ENCODE data around the gene CNTNAP2.
"Not testable (repeated sequence)": the region's sequence is repeated elsewhere in the genome, so short reads cannot be mapped to it uniquely, and the experiment has no call there.

The CNTNAP2 gene

DNA sequence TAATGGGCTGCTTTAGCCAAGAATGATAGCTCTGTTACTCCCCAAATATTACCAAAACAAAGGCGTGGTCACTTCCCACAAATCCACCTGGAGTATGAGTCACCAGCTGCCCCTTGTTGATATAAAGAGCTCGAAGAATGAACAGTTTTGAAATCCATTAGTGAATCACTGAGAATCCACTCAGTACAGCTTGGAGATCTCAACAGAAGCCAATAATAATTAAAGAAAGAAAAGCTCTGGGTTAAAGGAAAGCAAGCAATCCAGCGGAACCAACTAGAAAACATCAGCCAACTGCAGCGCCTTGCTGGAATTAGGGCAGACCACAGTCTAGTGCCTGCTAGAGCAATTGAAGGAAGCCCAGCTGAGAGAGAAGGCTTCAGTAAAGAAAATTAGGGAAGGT is 1897.9 kb downstream of the CNTNAP2 start:
- DNase-seq, result no peak

- no peak for DNase-seq
Measured at GRCh38 chr7:148017126-148017525, 1900.5 kb downstream of the CNTNAP2 start.

- no peak for DNase-seq
Measured at GRCh38 chr7:148020679-148021078, 1904.1 kb downstream of the CNTNAP2 start.

- DNase-seq, result no peak
Measured at GRCh38 chr7:148021507-148022045, 1905.0 kb downstream of the CNTNAP2 start.

DNA sequence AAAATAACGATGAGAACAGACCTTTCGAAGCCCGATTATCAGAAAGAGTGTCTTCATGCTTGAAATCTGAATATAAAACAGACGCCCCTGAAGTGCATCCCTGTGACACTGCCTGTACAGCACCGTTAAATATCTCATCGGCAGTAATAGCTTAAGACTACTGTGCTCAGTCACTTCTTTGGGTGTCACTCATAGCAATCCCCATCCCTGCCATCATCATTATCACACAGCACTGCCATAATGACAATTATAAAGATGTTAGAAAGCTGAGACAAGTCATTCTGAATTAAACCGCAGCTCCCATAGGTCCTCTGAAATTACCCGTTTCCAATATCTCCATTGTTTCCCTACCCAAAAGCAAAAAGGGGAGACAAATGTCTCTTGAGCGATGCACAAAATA is 1906.2 kb downstream of the CNTNAP2 start:
- DNase-seq, result no peak

- no peak for DNase-seq
Measured at GRCh38 chr7:148026713-148027112, 1910.1 kb downstream of the CNTNAP2 start.

DNA sequence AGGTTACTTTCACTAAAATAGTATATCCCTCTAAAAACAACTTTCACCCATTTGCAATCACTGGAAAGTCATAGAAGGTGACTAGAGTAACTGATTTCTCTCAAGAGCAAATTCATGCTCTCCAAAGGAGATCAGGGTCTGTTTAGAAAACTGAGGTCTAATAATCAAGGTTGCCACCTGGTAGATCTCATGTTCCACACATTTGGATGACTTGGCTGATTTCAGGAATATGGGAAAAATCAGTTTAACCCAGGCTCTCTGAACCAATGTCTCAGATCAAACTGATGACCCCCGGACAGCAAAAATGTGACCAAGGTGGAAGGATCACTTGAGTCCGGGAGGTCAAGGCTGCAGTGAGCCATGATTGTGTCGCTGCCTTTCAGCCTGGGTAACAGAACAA is 1911.6 kb downstream of the CNTNAP2 start:
- no peak for DNase-seq

DNA sequence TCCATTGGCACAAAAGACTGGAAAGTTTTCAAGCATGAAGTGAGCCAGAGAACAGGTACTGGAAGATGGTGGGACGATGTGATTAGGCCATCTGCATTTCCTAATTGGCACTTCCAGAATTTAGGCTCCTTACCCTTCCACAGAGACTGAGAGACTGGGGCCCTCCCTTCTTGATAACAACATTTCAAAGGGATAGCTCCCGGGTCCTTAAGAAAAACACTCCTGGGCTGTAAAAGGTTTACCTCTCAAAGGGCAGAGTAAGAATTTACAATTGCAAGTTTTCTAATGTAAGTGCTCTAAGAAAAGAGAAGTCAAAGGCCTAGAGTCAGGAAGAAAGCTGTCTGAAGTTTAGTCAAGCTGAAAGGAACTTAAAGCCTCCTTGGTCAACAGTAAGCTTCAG is 1914.4 kb downstream of the CNTNAP2 start:
- no peak for DNase-seq

GRCh38 chr7:148031811-148032210 is 1915.2 kb downstream of the CNTNAP2 start:
- no peak for DNase-seq

- DNase-seq, result no peak
Measured at GRCh38 chr7:148035950-148036349, 1919.3 kb downstream of the CNTNAP2 start.

GRCh38 chr7:148037044-148037443 is 1920.4 kb downstream of the CNTNAP2 start:
- no peak for DNase-seq

- no peak for DNase-seq
Measured at GRCh38 chr7:148041156-148041555, 1924.6 kb downstream of the CNTNAP2 start.

DNA sequence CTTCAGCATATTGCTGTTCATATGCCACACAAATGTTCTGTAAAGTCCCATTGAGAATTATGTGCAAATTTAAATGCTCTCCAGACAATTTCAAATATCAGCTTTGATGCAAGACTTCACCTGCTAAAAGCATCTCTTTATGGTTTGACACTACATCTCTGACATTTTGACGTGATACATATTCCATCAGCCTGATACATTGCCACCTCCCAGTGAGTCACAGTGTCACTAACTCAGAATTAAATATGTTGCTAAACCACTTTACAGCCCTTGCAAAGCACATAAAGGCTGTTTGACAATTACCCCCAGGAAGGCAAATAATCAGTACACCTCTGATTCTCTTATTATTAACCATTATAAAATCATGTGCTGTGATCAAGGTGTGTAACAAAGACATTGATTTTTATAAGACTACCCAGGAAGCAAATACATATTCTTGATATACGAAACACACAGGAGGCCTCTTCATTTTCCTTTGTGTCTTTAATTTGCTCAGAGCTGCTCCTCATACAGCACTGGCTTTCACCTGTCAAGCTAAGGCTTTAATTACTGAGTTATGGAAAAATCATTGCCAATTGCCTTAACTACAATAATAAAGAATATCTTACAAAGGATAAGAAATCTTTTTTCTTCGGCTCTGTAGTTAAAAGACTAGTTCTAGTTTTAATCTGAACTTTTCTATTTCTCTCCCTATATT is 1926.5 kb downstream of the CNTNAP2 start:
- no peak for DNase-seq

DNA sequence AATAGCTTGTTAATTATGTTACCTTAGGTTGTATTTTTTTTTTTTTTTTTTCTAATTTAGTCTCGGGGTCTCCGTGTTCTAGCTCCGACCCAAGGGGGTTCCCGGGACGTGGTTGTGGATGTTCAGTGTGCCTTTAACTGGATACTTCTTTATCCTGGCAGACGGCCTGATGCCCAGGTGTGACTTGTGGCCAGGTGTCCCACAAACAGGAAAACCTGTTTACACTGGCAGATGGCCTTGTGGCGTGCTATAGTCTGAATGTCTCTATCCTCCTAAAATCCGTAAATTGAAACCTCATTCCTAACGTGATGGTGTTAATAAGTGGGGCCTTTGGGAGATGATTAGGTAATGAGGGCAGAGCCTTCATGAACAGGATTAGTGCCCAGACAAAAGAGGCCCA is 1927.6 kb downstream of the CNTNAP2 start:
- no peak for DNase-seq

- DNase-seq, result no peak
Measured at GRCh38 chr7:148045521-148045920, 1928.9 kb downstream of the CNTNAP2 start.

GRCh38 chr7:148049068-148049467 is 1932.5 kb downstream of the CNTNAP2 start:
- no peak for DNase-seq

DNA sequence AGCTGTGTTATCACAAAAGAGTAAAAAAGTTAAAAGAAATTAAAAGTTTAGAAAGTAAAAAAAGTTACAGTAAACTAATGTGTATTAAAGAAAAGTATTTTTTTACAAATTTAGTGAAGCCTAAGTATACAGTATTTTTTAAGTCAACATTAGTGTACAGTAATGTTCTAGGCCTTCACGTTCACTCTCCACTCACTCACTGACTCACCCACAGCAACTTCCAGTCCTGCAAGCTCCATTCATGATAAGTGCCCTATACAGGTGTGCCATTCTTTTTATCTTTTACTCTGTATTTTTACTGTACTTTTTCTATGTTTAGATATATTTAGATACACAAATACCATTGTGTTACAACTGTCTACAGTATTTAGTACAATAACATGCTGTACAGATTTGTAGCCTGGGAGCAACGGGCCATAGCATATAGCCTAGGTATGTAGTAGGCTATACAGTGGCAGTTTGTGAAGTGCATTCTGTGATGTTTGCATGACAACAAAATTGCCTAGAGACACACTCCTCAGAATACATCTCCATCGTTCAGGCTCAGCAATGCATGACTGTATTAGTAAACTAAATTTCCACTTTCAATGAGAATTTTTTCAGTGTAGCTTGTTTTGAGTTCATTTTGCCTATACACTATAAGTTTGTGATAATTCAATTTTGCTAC is 1934.0 kb downstream of the CNTNAP2 start:
- no peak for DNase-seq

DNA sequence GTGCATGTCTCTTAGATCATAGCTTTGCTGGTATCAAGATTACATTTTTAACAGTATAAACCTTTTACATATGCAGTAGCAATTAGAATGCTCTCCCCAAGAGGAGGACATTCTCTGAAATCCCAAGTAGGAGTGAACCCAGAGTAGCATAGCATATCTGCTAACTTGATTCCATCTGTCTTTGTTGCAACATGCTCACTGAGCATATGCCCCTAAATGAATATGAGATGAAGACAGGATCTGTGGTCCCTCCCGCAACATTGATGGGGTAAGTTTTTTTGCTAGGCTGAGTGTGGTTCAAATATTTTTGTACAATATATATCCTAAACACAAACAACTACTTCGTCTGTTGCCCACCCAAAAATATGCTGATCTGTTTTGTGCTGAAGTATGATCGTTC is 1939.8 kb downstream of the CNTNAP2 start:
- no peak for DNase-seq

GRCh38 chr7:148058092-148058491 is 1941.5 kb downstream of the CNTNAP2 start:
- DNase-seq, result no peak

DNA sequence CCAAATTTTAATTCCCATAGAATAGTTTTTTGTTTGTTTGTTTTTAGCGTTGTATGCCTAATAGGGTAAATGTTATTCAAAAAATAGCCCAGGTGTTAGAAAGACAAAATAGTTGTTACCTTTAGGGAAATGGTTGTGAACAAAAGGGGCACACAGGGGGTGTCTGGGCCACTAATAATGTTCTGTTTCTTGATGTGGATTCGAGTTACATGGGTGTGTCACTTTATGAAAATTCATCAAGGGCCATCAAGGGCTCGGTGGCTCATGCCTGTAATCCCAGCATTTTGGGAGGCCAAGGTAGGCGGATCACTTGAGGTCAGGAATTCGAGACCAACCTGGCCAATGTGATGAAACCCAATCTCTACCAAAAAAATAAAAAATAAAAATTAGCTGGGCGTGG is 1942.2 kb downstream of the CNTNAP2 start:
- no peak for DNase-seq

GRCh38 chr7:148060724-148061123 is 1944.1 kb downstream of the CNTNAP2 start:
- DNase-seq, result no peak

- not testable (repeated sequence) for DNase-seq
Measured at GRCh38 chr7:148078111-148078510, 1961.5 kb downstream of the CNTNAP2 start.

DNA sequence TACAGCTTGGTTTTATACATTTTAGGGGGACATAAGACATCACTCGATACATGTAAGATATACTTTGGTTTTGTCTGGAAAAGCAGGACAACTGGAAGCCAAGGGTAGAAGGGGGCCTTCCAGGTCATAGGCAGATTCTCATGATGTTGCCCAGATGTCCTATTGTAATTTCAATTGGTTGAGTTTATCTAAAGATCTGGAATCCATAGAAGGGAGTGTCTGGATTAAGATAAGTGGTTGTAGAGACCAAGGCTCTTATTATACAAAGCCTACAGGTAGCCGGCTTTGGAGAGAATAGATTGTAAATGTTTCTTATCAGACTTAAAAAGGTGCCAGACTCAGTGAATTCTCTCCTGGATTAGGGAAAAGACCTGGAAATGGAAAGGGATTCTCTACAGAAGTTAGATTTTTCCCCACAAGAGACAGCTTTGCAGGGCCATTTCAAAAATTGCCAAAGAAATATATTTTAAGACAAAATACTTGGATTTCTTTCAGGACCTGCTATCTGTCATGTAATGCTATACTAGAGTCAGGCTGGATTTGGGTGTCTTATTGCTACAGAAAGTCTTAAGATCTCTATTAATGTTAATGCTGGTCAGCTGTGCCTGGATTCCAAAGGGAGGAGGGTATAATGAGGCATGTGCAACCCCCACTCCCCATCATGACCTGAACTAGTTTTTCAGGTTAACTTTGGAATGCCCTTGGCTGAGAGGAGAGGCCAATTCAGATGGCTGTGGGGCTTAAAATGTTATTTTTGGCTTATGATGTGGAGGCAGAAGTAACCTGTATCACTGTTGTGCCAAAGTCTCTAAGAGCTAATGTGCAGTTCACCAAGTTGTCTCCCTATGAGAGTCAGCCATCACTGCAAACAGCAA is 1962.8 kb downstream of the CNTNAP2 start:
- DNase-seq, result no peak

DNA sequence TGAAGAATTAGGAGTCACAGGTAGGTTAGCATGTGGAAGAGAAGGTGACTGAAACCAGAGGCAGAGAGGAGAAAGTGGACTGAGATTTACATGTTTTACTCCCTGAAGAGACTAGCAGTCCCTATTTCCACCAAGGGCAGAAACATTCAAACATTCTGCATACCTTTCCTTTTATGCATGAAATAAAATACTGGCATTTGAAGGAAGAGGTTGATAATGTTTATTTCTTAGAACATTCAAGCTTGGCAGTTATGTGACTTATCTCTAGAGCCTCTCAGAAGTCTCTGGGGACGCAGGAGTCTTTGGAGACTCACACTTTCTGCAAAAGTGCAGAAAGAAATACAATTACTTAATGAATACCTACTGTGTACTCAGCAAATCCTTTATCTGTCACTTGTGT is 1966.8 kb downstream of the CNTNAP2 start:
- DNase-seq, result no peak
